GM19043 (cell line): Measurements from ENCODE around the gene FBXO31.
"Not testable (repeated sequence)": the region's sequence is repeated elsewhere in the genome, so short reads cannot be mapped to it uniquely, and the experiment has no call there.

Source experiments
- ATAC-seq: cut with Tn5 transposase; IDR thresholded peaks from one replicate; pipeline ENCODE4 v1.9.1; 2021; ENCODE audit warnings: low read depth; ENCODE audit not compliant: unreplicated experiment

Gene FBXO31

DNA sequence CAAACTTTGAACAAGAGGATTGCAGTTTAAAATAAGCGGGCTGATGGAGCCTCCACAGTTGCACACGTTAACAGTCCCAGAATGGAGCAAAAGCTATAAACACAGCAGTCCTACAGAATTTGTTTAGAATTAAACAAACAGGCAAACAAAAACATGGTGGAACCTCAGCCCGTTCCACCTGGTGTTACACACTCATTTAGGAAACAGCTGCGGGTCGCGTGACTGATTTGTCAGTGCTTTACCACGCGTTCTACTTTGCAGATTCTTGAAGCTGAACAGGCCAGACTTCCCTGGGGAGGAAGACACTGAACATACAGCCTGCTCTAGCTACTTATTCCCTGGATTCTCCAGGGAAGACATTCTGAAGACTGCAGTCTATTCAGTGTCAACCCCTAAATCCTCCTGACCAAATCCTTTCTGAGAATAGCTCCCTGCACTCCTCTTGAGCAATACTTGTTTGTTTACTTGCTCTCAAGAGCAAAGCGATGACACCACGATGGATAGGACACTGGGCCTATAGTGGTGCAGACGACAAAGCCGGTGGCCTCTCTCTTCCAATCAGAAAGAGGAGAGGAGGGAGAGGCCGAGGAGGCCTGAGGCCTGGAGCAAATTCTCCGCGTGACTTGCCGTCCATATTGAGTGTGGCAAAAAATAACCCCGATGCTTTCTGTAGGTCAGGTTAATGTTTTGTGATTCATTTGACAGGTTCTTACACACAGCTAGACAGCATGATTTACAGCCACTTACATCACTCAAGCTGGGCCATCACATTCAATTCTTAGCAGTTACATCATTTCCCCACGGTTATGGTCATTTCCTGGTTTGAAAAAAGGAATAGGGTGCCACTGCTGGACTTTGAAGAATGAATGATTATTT is 4.6 kb upstream of the FBXO31 start:
- peak; percentile 53 for ATAC-seq

DNA sequence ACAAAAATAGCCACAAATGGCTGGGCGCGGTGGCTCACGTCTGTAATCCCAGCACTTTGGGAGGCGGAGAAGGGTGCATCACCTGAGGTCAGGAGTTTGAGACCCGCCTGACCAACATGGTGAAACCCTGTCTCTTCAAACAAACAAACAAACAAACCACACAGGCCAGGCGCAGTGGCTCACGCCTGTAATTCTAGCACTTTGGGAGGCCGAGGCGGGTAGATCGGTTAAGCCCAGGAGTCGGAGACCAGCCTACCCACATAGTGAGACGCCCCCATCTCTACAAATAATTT is 1.2 kb upstream of the FBXO31 start:
- ATAC-seq, result not testable (repeated sequence)

DNA sequence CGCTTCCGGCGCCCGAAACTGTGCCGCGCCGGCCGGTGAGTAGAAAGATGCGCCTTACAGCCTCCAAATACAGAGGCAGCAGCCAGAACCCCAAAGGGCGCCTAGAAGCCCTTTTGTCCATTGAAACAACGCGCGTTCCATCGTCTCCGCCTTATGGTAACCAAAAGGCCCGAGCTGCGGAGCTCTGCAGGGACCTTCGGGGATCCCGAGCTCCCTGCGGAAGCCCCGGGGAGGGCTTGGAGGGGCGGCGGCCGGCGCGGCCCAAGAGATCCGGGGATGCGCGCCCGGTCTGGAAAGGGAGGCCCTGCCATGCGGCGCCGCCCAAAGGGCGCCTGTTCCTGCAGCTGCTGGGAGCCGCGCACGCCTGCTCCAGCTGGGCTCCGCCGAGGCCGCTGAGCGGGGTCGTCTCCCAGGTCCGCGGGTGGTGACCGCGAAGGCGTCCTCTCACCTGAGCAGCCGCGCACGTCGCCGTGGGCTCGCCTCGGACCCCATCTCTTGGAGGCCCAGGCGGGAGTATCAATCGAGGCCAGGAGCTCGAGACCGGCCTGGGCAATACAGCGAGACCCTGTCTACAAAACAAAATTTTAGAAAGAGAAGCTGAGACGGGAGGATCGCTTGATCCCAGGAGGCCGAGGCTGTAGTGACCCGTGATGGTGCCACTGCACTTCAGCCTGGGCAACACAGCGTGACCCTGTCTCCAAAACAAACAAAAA is 742 bp upstream of the FBXO31 start:
- ATAC-seq, result peak; percentile 14

DNA sequence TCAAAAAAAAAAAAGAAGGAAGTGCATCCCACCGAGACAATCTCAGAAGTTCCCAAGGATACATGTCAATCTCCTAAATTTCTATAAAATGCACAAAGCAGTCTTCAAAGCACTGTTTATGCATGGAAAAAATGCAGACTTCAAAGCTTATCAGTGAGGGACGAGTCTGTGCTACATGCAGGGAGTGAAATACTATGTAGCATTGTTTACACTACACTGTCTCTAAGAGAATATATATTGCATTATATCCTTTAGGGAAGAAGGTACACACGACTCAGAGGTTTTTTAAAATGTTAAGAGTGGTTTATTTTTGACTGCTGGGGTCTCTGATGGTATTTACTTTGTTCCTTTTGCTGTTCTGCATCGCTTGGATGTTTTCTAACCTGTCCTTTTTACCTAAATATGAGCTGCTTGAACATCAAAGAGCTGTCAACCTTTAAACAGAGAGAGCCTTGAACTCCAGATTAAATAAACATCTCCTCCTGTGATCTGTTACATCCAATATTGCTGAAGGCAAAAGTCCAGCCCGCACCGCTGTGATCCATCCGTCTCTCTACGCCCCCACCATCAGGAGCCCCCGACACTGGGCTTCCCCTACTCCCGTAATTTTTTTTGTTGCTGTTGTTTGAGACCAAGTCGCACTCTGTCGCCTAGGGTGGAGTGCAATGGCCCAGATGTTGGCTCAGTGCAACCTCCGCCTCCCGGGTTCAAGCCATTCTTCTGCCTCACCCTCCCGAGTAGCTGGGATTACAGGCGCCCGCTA is 1.4 kb downstream of the FBXO31 start:
- no peak for ATAC-seq

DNA sequence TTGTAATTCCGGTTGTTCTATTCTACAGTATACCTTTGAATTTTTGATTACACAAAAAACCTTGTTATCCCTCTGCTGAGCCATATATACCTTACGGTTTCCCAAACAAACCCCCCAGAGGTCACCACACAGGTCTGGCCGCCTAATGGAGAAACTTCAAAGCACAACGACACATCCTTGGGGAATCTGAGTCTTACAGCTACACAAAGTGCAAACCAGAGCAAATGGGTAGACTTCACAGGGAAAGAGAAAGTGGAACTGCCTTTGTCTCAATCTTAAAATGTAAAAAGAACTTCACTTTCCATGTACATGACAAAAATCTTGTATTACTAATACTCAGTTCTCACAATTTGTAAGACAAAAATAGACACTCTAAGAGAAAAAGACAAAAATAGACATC is 2.7 kb downstream of the FBXO31 start:
- ATAC-seq, result no peak

DNA sequence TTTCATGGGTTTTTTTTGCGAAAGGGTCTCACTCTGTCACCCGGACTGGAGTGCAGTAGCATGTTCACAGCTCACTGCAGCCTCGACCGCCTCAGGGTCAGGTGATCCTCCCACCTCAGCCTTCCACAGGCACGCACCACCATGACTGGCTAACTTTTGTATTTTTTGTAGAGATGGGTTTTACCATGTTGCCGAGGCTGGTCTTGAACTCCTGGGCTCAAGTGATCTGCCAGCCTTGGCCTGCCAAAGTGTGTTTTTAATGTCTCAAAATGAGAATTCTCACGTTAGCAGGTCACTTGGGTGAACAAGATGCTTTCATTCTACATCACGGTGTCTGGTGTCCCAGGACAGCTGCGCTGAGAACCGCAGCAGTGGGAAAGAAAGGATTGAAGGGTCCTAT is 3.2 kb downstream of the FBXO31 start:
- no peak for ATAC-seq

DNA sequence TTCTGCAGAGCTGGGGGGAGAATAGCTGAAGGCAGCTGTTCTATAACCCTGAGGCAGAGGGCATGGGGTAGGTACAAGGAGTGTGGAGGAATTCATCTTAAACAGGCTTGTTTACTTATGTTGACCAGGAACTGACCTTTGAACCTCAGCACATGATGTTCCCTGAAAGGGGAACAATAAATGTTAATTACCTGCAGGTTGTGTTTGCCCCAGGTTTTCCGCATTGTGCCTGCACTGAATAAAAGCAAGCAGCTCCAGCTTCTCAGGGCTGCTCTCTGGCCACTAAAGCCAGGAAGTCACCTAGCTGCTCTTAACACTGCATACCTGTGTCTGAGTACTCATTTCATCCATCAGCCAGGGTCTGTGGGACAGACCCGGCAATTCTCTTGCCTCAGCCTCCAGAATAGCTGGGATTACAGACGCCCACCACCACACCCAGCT is 4.2 kb downstream of the FBXO31 start:
- not testable (repeated sequence) for ATAC-seq

DNA sequence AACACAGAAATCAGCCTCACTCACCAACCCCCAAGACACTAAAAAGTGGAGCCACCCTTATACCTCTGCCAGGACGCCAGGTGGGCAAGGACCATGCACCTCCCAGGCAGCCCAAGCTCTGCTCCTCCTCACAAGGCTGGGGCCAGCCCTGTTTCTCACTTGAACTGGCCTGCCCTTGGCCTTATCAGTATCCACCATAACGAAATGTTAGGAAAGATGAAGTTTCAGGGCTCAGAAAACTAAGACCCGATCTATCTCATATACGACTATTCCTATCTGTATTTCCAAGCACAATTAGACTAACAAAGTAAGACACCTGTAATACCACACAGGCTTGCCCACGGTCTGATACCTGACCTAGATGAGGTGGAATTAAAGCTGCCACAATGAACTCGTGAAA is 6.9 kb downstream of the FBXO31 start:
- no peak for ATAC-seq

DNA sequence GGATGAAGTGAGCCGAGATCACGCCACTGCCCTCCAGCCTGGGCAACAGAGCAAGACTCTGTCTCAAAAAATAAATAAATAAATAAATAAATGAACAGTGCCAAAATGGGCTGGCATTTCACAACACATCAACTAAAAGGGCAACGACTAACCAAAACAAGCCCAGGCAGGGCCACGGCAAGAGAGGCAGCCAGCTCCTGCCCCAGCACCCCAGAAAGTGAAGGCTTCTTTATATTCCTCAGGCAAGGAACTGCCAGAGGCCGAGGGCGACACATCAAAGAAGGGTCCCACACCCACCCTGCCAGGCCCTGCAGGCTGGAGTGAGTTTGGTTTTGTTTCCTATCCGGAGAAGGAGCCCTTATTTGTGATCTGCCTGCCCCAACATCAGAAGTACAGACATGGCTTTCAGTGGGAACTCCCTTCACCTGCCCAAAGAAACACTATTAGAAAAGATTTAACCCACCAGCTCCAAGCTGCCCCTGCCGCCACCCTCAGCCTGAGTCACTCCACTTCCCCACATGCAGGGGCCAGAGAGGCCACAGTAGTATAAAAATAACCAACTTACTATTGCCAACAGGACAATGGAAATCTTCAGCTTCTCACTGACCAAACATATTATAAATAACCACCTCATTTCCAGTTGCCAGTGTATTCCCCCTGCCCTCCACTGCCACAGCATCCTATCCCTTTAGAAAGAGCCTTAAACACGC is 8.0 kb downstream of the FBXO31 start:
- no peak for ATAC-seq

DNA sequence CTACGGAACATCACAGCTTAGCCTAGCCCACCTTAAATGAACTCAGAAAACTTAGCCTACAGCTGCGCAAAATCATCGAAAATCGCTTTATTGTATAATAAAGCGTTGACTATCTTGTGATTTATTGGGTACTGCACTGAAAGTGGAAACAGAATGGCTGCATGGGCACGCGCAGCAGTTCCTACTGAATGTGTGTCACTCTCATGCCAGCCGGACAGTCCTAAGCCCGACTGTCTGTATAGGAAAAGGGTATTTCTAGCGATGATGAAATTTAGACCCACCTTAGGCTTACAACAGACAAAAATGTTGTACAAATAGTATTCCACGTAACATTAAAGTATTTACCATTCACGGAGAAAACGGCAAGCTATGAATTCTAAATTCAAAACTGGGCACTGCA is 9.3 kb downstream of the FBXO31 start:
- ATAC-seq, result no peak

DNA sequence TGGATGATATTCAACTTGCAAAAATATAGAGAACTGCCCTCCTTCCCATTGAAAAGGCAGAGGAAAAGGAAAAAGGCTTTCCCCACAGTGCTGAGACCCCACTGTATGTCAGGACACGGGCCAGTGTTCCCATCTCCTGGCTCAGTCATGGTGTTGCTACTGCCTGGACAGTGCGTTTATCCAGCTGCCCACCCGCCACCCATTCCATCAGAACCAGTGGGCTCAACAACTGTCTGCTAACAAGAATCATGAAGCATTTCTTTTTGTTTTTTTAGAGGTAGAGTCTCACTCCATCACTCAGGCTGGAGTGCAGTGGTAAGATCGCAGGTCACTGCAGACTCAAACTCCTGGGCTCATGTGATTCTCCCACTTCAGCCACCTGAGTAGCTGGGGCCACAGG is 11.3 kb downstream of the FBXO31 start:
- no peak for ATAC-seq

DNA sequence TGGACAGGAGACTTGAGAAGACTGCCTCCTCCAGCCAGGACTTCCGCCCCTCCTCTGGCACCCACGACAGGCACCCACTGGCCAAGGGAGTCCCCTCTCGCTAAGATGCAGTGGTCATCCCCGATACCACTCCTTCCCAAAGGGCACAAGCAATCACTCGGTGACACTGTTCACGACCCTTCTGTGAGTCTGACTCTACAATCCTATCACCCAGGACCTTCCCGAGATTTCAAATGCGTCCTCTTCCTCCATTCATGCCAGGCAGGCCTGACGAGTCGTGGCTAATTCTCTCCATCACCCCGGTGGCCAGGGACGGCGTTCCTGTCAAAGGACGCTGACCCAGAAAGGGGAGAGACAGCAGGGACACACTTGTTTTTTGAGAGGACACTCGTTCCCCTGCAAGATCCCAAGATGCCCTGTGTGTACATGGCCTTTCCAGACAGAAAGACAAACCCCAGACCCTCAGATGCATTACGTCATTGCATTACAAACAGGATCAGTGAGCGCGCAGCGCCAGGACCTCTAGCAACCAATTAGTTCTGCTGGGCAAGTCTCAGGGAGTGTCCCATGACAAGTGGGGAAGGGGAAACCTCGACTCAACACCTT is 12.2 kb downstream of the FBXO31 start:
- no peak for ATAC-seq

DNA sequence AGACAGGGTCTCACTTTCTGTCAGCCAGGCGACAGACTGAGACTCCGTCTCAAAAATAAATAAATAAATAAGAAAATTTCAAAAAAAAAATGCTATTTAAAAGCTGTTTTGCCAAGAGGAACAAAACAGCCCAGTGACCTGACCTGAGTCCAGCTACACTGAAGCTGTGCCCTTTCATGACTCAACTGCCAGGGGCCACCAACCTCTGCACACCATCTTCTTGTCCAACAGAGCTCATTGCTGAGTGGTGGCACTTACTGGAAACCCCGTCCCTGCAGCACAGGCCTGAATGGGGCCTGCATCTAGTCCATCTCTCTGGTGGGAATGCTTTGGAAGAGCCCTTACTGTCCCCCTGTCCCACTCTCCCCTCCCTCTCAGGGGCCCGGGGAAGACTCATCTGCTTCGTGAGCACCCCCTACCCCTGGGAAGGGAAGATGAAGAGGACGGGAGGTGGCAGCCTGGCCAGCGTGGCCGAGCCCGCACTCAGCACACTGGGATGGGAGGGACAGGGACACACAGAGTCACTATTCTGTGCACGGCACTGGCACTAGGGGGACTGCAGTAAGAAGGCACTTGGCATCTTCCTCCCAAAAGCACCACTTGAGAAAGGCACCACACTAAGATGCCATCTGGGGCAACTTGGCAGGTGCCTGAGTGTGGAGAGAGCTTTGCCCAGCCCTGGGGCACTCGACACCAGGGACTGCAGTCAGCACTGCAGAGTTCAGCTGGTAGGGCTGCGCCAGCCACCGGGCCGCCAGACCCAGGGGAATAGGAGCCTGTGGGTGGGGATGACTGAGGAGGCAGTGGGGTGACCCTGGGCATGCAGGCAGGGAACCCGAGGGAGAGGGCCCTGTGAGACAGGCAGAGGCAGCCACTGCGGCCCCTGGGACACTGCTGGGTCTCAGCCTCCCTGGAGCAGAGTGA is 13.5 kb downstream of the FBXO31 start:
- ATAC-seq, result no peak

DNA sequence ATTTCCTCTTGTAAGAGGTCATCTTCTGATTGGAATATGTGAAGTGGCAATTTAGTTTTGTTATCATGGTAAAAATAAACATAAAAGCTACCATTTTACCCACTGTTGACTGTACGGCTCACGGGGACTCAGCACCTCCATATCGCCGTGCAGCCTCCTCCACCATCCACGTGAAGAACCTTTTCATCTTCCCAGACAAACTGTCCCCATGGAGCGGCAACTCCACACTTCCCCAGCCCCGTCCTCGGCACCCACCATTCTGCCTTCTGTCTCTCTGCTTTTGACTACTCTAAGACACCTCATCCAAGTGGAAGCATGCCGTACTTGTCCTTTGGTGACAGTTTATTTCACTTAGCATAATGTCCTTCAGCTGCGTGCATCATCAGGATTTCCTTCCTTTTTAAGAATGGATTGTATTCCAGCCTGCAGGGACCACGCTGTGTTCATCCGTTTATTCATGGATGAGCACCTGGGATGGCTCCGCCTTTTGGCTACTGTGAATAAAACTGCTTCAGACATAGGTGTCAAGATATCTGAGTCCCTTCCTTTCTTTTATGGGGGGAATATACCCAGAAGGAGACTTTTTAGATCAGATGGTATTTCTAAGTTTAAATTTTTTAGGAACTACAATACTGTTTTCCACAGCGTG is 14.3 kb downstream of the FBXO31 start:
- ATAC-seq, result no peak

DNA sequence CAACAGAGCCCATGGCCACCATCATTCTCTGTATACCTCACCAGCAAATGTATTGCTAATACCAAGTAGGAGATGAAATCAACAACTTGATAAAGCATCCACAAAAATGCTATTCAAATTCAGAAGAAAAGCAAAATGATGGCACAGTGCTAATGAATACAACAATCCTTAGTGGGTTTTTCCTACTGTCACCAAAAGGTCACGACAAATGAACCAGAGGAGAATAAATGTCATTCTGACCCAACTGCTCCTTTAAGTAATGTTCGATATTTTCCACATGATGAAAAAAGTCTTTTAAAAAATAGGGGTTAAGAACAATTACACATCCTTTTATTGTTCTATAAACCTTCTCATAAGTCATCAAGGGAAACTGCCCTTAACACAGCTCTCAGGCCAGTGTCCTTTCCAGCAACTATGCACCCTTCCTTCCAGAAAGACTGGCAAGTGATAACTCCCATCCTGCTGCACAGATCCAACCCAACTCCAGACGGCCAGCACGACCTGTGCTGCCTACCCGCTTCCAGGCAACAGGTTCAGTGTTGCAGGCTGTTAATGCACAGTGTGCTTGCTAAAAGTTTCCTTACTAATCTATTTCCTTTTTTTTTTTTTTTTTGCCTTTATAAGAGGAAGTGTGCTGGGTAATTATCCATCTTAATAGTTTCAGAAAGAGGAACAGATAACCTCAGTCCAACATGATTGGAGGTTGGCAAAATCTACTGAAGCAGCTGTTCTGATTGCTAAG is 15.4 kb downstream of the FBXO31 start:
- no peak for ATAC-seq

DNA sequence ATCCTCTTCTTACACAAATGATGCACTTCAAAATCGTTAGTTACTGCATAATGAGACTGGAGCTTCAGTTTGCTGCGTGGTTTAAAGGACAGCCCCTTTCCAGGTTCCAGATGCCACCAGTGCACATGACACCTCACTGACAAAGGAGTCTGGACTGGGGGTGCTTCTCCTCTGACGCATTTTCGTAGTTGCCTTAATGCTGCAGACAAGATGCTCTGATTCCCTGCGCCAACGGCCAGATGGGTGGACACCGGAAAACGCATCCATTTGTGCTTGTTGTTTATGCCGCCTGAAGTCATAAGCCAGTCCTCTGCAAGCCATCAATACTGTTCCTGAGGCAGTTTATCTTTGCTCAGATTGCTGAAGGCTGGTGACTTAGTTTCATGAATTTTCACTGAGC is 16.0 kb downstream of the FBXO31 start:
- ATAC-seq, result no peak

DNA sequence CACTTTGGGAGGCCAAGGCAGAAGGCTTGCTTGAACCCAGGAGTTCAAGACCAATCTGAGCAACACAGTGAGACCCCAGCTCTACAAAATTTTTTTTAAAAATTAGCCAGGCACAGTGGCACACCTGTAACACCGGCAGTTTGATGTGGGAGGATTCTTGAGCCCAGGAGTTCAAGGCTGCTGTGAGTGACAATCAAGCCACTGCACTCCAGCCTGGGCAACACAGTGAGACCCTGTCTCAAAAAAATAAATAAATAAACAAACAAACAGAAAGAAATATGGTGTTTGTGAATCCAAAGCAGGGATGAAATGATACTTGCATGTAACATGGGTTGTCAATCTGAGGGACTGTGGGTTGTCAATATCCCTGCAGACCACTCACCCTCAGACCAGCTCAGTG is 16.6 kb downstream of the FBXO31 start:
- ATAC-seq, result no peak

DNA sequence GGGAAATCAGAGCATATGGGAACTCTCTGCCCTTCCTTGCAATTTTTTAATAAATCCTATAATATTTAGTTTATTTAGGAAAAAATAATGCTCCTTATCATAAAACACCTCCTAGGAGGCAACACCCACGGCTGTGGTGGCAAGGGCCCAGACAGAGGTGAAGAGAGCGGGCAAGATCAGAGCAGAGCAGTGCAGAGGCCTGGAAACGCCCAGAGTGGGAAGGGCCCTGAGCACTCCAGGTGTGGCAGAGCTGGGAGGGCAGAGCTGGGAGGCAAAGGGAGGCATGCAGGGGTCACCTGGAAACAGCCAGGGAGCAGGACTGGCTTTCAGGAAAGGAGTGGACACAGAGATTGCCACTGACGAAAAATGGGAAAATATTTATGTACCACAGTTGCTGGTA is 17.3 kb downstream of the FBXO31 start:
- ATAC-seq, result no peak
